ENCODE results near the gene NOL3. TPM values are rescaled to one million over a fixed set of nuclear protein-coding genes. Genes with fewer than 3 reads are reported as not detected.

Gene NOL3
- total RNA-seq, 1 donor from 2014 or later: 79.0 TPM

DNA sequence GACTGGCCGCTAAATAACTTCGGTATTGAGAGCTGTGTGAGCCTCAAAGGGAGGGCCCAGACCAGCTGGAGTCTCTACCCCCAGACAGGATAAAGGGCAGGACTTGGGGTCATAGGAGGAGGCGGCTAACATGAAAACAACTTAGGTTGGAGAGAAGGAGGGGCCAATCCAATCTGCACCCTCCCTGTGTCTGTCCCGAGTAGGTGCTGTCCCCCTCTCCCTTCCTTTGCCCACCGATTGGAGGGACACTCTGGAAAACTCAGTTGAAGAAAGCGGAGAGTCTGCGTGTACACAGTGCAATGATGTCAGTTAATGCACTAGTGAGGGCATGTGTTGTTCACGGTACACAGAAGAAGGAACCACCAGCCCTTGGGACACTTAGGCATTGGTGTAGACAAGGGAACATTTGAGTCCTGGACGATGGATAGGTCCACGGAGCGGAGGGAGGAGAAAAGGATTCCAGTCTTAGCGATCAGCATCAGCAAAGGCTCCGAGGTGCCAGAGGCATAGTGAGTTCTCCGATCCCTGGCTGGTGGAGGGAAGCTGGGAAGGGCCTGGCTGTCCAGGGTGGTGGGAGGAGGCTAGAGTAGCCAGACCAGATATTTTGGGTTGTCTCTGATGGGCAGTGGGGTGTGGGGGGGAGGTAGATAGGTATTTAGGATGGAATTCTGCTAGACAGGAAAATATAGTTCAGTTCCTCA lies 761 bp downstream of the NOL3 start:
- DNase-seq (ENCODE audit: low spot score): no peak

DNA sequence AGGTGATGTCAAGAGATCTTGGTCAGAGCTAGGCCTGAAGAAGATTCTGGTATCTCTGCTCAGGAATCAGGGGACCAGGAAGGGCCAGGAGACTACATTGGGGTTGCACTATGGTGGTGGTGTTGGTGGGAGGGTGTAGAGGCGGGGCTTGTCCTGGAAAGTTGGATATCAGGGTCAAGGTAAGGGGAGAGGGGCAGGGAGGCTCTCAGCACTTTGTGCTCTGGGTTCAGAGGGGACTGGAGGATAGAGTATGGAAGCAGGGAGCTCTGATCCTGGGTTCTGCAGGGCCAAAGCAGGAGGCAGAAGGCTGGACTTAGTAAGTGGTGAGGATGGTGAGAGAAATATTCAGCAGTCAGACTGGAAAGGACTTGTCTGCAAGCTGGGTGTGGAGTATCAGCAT lies 3.0 kb downstream of the NOL3 start:
- no peak for DNase-seq (ENCODE audit: low spot score)

DNA sequence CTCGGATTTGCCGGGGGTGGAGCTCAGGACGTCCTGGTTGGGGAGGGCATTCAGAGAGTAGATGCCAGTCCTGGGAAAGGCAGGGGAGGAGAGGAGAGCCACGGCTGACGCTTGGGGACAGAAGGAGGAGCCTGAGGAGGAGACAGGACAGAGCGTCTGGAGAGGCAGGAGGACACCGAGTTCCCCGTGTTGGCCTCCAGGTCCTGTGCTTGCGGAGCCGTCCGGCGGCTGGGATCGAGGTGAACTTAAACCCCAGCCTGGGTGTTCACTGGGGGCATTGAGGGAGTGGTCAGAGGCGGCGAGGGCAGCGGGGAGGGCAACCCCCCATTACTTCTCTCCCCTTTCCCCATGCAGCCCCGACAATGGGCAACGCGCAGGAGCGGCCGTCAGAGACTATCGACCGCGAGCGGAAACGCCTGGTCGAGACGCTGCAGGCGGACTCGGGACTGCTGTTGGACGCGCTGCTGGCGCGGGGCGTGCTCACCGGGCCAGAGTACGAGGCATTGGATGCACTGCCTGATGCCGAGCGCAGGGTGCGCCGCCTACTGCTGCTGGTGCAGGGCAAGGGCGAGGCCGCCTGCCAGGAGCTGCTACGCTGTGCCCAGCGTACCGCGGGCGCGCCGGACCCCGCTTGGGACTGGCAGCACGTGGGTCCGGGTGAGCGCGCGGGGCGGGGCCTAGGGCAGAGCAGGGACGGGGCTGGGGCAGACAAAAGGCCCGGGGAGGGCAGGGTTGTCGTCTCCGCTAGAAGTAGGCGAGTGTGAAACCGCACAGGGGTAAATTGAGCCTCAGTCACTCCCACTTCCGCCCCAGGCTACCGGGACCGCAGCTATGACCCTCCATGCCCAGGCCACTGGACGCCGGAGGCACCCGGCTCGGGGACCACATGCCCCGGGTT lies 3.7 kb downstream of the NOL3 start:
- DNase-seq (ENCODE audit: low spot score): peak; percentile 93

DNA sequence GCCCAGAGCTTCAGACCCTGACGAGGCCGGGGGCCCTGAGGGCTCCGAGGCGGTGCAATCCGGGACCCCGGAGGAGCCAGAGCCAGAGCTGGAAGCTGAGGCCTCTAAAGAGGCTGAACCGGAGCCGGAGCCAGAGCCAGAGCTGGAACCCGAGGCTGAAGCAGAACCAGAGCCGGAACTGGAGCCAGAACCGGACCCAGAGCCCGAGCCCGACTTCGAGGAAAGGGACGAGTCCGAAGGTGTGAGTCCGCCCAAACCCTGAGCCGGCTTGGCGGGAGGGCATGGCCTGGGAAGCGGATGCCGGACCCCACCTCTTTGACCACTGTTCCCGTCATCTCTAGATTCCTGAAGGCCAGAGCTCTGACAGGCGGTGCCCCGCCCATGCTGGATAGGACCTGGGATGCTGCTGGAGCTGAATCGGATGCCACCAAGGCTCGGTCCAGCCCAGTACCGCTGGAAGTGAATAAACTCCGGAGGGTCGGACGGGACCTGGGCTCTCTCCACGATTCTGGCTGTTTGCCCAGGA lies 4.4 kb downstream of the NOL3 start:
- DNase-seq (ENCODE audit: low spot score): no peak

DNA sequence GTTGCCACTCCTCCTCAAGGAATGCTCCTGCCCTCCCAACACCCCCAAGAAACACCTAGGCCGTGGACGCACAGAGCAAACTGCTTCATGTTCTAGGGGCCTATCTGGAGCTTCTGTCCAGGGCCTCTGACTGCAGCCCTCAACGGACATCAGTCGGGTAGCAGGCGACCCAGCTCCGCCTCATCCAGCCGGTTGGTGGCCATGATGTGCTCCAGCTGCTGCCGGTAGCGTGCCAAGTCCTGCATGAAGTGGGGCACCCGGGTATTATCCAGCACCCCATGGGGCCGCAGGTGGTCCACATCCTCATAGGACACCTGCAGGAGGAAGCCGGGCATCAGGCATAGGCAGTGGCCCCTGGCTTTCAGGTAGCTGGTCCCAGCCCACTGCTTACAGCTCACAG lies 6.3 kb downstream of the NOL3 start:
- no peak for DNase-seq (ENCODE audit: low spot score)

DNA sequence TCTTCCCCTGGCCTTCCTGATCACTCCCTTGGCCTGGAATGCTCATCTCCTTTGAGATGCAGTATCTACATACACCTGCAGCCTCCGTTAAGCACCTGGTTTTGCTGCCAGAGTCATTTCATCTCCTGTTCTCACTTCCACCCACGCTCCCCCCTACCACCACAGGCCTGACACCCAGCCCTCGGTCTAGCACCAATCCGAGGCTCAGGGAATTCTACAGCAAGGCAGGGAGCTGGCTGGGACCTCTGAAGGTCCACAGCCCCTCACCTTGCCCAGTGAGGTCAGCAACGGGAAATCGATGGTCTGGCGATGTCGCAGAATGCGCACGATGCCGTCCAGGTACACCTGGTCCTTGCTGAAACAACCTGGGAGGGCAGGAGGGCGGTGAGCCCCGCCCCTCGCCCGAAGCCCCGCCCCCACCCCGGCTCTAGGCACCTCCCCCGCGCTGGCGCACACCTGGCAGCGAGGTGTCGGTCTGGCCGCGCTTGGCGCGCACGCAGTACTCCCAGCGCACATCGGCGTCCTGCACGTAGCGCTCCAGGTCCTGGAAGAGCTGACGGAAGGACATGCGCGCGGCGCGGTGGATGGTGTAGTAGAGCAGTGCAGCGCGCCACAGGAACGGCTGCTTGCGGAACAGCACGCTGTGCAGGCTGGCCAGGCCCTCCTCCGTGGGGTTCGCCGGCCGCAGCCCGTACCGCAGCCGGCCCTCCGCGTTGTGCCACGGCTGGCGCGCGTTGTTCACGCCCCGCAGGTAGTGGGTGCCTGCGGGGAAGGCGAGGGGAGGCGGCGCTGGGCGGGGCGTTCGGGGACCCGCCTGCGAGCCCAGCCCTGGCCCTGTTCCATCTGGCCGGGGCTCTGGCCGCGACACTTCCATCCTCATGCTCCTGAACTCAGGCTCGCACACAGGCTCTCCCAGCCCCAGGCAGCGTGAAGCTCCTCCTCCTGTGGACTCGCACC lies 7.7 kb downstream of the NOL3 start:
- peak; percentile 81 for DNase-seq (ENCODE audit: low spot score)

DNA sequence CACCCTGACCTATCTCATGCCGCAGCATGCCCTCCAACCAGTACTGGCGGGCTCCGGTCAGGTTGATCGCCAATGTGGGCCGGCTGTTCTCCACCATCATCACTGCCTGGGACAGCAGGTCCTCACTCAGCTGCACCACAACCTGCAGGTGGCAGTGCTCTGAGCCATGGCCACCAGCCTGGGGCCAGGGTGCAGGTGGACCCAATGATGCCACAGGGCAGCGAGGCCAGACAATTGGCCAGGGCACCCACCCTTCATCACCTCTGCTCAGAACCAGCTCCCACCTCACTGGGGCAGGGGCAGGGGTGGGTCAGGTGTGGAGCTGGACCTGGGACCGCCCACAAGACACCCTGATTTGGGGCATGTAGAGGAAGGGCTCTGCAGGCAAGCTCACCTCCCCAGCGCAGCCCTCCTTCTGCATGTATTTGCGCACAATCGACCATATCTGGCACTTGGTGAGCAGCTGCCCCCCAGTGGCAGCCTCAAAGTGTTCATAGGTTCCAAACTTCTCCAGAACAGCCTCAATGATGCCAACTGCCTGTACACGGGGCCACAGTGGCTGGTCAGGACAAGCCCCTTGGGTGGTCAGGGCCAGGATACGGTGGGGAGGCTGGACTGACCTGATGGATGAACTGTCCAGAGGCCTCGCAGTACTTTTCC lies 9.2 kb downstream of the NOL3 start:
- no peak for DNase-seq (ENCODE audit: low spot score)

DNA sequence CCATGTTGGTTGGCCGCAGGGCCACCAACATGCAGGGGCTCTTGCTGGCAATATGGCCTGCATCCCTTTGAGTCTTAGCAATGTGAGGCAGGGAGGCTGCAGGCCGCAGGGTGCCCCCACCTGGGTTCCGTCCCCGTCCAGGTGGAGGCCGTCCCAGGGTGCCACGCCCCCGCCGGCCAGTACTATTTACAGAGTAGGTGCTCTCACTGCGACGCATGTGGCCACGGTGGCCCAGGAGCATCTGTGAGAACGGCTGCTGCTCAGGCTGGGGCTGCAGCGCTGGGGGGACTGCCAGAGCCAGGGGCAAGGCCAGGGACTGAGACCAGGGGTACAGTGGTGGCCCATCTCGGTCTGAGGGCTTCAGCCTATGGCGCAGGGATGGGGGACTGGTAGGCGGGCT lies 9.8 kb downstream of the NOL3 start:
- DNase-seq (ENCODE audit: low spot score): no peak

DNA sequence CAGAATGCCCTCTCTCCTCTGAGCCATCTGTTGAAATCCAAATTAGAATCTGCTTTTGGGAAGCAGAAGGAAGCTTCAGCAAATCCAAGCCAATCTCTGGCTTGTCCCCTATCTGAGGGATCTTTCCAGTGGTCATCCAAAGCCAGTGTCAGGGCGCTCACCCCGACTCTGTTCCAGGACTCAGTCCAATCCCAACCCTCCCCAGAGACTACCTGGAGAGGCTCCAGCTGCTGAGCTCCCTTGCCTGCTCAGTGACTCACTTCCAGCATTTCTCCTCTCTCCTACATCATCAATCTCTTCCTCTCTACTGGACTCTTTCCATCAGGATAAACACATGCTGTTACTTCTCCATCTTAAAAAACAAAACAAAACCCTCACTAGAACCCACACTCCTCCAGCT lies 11.0 kb downstream of the NOL3 start:
- no peak for DNase-seq (ENCODE audit: low spot score)

DNA sequence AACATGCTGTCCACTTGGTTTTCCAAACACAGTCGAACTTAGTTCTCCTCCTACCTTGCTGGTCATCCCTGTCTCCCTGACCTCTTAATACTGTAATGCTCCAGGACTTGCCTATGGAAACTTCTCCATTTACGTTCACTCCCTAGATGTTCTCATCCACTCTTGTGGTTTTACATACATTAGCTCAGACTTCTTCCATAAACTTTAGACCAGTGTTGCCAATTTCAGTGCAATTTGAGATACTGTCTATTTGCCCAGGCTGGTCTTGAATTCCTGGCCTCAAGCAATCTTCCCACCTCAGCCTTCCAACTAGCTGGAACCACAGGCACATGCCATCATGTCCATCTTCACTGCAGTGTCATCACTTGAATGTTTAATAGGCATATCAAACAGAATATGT lies 11.9 kb downstream of the NOL3 start:
- DNase-seq (ENCODE audit: low spot score): no peak

DNA sequence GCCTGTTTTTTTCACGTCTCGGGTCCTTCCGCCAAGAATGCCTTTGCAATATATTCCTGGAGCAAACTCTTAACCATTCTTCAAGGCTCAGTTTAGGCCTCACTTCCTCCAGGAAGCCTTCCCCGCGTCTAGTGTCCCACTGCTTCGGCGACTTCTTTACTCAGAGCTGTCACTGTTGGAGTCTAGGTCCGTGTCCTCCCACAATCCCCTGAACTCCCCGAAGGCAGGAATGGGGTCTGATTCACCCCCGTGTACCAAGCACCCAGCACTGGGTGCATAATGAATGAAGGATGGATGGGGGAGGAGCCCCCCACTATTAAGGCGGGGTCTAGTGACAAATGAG lies 12.9 kb downstream of the NOL3 start:
- no peak for DNase-seq (ENCODE audit: low spot score)

DNA sequence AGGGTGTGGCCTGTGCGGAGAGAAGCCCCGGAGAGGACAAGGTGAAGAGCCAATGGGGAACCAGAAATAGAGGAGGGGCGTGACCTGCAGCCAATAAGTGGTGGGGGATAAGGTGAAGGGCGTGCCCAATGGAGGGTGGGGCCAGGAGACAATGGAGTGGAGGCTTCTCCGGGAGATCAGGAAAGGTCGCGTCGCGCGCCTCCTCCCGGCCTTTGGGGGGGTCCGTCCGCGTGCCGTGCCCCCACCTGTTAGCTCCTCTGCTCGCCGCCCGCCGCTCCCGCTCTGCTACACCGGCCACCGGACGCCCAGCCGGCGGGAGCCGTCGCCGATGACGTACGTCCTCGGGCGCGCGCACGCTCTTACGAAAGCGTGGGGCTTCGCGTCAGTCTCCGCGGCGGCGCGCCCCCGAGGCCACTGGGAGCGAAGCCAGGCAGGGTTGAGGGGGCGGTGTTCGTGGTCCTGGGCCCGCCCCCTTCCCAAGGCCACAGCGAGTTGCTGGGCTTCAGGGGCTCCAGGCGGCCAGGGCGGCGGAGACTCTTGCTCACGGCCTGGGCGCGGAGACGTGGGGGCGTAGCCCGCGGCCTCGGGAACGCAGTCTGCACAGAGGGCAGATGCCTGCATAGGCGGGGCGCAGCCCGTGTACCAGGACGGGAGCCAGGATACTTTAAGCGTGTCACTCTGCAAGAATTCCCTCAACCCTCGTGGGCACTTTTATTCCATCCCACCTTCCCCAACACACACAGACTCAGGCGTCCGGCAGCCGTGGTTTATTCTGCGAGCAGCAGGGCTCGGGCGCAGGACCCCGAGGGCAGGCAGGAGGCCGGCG lies 13.5 kb downstream of the NOL3 start, which contains the start of gene MATCAP1:
MATCAP1 (minus strand) TSS at position 337 of the 826 bp plus-strand sequence. CDS start 3,353 bp downstream, outside the sequence.
- DNase-seq (ENCODE audit: low spot score): peak; percentile 94

DNA sequence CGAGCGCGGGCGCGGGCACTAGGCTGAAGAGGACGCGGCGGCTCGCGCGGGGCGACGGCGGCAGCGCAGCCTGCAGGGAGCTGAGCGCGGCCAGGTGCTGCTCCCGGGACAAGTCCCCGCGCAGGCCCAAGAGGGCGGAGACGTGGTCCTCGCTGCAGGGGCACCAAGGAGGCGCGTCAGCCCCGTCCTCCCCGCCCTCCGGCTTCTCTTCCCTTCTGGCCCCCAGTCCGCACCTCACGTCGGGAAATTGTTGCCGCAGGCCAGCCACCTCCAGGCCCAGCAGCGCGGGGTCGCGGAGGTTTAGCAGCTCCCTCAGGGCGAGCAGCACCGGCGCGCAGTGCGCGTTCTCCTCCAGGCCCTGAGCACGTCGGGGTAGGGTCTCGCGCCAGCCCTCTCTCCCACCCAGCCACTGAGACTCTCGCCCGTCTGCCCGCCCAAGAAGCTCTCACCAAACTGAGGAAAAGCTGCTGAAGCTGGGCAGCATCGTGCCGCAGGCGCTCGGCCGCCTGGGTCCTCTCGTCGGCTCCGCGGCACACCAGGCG lies 14.2 kb downstream of the NOL3 start:
- DNase-seq (ENCODE audit: low spot score): no peak

DNA sequence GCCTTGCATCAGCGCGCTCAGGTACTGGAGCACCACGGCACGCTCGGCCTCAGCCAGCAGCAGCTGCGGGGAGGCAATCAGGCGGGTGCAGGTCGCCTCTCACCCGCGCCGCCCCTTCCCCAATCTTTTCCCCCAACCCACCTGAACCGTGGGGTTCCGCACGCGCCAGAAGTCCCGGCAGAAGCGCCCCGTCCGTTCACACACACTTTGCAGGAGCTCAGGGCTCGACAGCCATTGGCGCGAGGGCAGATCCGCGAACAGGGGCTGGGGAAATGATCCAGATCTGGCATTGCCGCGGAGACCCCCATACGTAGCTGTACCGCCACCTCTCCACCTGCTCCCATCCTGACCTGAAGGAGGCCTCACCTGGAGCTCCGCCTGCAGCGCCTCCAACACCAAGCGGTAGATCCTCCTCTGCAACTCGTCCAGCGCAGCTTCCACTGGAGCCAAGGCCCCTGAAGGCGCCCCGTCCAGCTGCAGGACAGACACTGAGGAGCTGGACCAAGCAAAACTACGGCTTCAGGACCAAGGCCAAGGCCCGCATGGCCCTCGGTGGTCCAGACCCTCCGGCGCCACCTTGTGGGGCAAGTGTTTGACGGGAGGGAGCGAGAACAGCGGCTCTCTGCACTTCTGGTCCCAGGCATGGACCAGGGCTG lies 14.8 kb downstream of the NOL3 start:
- DNase-seq (ENCODE audit: low spot score): peak; percentile 92

DNA sequence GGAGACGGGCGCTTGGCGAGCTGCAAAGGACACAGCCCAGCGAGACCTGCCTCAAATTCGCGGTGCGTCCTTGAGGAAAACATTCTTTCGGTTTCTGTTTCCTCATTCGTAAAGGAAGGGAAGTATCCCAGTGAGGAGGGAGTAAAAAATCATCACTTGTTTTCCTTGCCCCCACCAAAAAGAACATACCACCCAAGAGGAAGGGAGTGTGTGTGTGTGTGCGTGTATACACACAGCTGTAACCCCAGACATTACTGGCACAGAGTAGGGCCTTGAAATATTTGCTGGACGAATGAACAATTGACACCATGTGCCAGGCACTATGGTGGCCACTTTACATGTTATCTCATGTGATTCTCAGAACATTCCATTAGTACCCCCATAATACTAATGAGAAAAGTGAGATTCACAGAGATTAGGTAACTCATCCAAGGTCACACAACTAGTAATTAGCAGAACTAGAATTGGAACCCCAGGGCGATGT lies 15.4 kb downstream of the NOL3 start:
- DNase-seq (ENCODE audit: low spot score): no peak

DNA sequence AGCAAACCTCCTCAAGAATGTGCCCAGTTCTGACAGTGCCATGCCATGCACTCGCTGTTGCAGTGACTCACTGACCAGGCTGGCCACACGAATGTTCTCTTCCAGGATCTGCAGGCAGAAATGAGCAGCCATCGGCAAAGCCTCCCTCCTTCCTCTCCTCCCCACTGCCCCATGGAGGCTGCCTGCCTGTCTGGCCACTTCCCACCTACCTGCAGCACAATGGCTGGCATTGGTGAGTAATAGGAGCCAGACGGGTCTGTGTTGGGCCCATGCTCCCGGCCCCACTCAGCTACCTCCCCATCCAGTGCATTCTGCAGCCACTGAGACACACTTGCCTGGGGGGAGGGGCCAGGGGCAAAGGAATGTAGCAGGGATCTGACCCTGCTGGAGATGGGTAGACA lies 16.2 kb downstream of the NOL3 start:
- DNase-seq (ENCODE audit: low spot score): no peak

DNA sequence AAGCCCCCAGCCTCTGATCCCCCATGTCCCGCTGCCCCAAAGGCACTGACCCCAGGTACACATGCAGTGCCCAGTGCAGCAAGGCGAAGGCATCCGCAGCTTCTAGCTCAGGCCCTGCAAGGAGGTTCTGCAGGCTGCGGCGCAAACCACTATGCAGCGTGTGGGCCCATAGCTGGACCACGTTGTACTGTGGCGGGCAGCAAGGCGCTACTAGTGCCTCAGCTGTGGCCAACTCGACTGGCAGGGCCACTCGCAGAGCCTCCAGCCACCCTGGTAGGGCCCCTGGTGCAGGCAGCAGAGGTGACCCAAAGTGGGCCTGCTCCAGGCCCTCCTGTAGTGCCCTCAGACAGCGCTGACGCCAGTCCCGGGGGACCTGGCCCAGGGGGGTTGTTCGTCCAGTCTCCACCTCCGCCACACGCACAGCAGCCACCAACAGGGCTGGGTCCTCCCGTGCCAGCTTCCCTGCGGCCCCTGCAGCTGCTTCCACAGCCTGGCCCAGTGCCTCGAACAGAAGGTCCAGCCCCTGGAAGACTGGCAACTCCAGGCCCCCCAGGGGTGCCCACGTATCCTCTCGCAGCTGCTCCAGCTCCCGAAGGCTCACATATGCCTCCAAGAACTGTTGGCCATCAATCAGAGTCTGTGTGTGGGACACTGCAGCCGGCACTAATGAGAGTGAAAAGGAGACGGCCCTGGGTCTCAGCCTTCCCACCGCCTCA lies 17.0 kb downstream of the NOL3 start:
- no peak for DNase-seq (ENCODE audit: low spot score)

DNA sequence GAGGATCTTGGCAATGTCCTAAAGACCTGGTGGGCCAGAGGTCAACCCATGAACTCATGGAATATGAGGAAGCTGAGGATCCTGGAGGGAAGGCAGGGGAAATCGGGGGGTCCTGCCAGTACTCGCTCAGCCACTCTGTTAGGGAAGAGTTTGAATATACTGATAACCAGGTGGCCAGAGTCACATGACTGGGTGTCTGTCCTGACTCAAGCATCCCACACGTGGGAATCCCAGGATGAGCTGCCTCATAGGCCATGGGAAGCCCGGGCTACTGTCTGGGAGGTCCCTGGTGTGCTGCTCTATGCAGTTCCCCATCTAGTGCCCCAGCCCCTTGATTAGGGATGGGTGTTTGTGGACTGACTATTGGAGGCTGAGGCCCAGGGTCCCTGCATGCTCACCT lies 18.0 kb downstream of the NOL3 start:
- no peak for DNase-seq (ENCODE audit: low spot score)

DNA sequence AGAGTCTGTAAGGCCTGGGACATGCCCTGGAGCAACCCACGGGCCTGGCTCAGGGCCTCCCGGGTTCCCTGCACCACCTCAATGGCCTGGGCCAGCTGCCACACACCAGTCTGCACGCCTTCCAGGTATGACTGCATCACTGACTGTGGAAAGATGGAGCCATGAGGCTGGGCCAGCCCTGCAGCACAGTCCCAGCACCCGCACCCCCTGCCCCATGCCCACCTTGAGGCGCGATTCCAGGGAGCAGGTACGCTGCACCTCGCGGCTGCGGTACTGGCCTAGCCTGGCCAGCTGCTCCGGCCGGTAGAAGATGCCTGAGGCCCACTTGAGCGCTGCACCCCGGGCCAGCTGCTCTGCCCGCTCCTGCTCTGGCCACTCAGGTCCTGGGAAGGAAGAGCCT lies 18.5 kb downstream of the NOL3 start:
- no peak for DNase-seq (ENCODE audit: low spot score)

Data from mucosa of gallbladder (tissue), 1 donor.